IMR-90 (cell line): Measurements from ENCODE around the gene ADGRV1. TPM values are rescaled to one million over a fixed set of nuclear protein-coding genes. Genes with fewer than 3 reads are reported as not detected.

ENCODE experiments used
- ATAC-seq: fragments of 200-7000 bp; cut with Tn5 transposase; 2 replicates; pipeline ENCODE4 v1.9.1; 2020; ENCODE audit warnings: low read depth, mild to moderate bottlenecking, moderate library complexity
- BruUV-seq: library from RNA; stranded (reverse); fragments of 400-500 nt; replicated peaks from 2 replicates; lab custom pipeline; 2021; lab: Mats Ljungman, UMichigan
- CTCF ChIA-PET: fragments of 300-600 bp; formaldehyde crosslinking; extraction: SDS; loops from one replicate; lab custom pipeline; 2021; ENCODE audit warnings: antibody characterized with exemption; lab: Yijun Ruan, JAX
- POLR2A ChIA-PET: fragments of 300-600 bp; sonication (Branson Sonifier 250); formaldehyde crosslinking; loops from one replicate; lab custom pipeline; 2022; ENCODE audit warnings: antibody characterized with exemption; ENCODE audit not compliant: unreplicated experiment; lab: Charles Lee
- DNase-seq: peaks from one replicate; pipeline ENCODE4 v3.0.0; 2013
- H2AFZ ChIP-seq: replicated peaks from 2 replicates; pipeline ENCODE3; 2013; ENCODE audit warnings: low read length, mild to moderate bottlenecking; ENCODE audit not compliant: poor library complexity
- H2AK5ac ChIP-seq: 2 replicates; pipeline ENCODE4 v1.6.1; 2013; ENCODE audit warnings: low read depth, low read length, inconsistent platforms
- H2AK9ac ChIP-seq: replicated peaks from 2 replicates; pipeline ENCODE3; 2013; ENCODE audit warnings: mild to moderate bottlenecking, low read depth, low read length, moderate library complexity; ENCODE audit not compliant: poor library complexity
- H2BK120ac ChIP-seq: 2 replicates; pipeline ENCODE4 v1.6.1; 2013; ENCODE audit warnings: low read depth, low read length, inconsistent platforms
- H2BK15ac ChIP-seq: 3 replicates; pipeline ENCODE4 v1.6.1; 2013; ENCODE audit warnings: low read depth, low read length, inconsistent platforms
- H2BK20ac ChIP-seq: 2 replicates; pipeline ENCODE4 v1.6.1; 2013; ENCODE audit warnings: low read depth, mild to moderate bottlenecking, inconsistent platforms, low read length, moderate library complexity
- H2BK5ac ChIP-seq: 2 replicates; pipeline ENCODE4 v1.6.1; 2013; ENCODE audit warnings: mild to moderate bottlenecking, low read depth, low read length, inconsistent platforms; ENCODE audit not compliant: poor library complexity, severe bottlenecking
- H3K14ac ChIP-seq: replicated peaks from 2 replicates; pipeline ENCODE4 v1.6.1; 2013; ENCODE audit warnings: low read depth, low read length, inconsistent platforms
- H3K18ac ChIP-seq: 2 replicates; pipeline ENCODE4 v1.6.1; 2013; ENCODE audit warnings: low read depth, low read length, control low read depth
- H3K23ac ChIP-seq: 2 replicates; pipeline ENCODE4 v1.6.1; 2013; ENCODE audit warnings: low read depth, low read length, inconsistent platforms
- H3K27ac ChIP-seq: 2 replicates; pipeline ENCODE4 v1.5.1; 2013; ENCODE audit warnings: mild to moderate bottlenecking, control low read depth, low read length; ENCODE audit not compliant: insufficient read depth
- H3K27me3 ChIP-seq: 2 replicates; pipeline ENCODE4 v1.6.1; 2013; ENCODE audit warnings: low read length; ENCODE audit not compliant: control insufficient read depth, insufficient read depth
- H3K36me3 ChIP-seq: 2 replicates; pipeline ENCODE4 v1.6.1; 2013; ENCODE audit warnings: low read length, mixed read lengths; ENCODE audit not compliant: control insufficient read depth, insufficient read depth
- H3K4ac ChIP-seq: 2 replicates; pipeline ENCODE4 v1.6.1; 2013; ENCODE audit warnings: low read depth, low read length, inconsistent platforms
- H3K4me1 ChIP-seq: 2 replicates; pipeline ENCODE4 v1.6.1; 2013; ENCODE audit warnings: low read length, mixed read lengths; ENCODE audit not compliant: control insufficient read depth, insufficient read depth
- H3K4me2 ChIP-seq: 2 replicates; pipeline ENCODE4 v1.6.1; 2013; ENCODE audit warnings: low read depth, mild to moderate bottlenecking, control low read depth, low read length, moderate library complexity
- H3K4me3 ChIP-seq: 2 replicates; pipeline ENCODE4 v1.5.1; 2013; ENCODE audit warnings: low read depth, mild to moderate bottlenecking, control low read depth, low read length, moderate library complexity; ENCODE audit not compliant: insufficient read depth
- H3K56ac ChIP-seq: 2 replicates; pipeline ENCODE4 v1.6.1; 2013; ENCODE audit warnings: low read length, inconsistent platforms; ENCODE audit not compliant: insufficient read depth; ENCODE audit errors: extremely low read depth
- H3K79me1 ChIP-seq, 2 experiments: 2 replicates each; pipeline ENCODE4 v1.6.1; 2013; ENCODE audit warnings: low read length in 2 of 2, inconsistent platforms in 1 of 2, low read depth in 1 of 2
- H3K9ac ChIP-seq: 2 replicates; pipeline ENCODE4 v1.6.1; 2013; ENCODE audit warnings: low read depth, low read length, control low read depth
- H3K9me1 ChIP-seq: 2 replicates; pipeline ENCODE4 v1.6.1; 2013; ENCODE audit warnings: low read length, inconsistent platforms; ENCODE audit not compliant: insufficient read depth
- H3K9me3 ChIP-seq: 2 replicates; pipeline ENCODE4 v1.6.1; 2013; ENCODE audit warnings: low read length; ENCODE audit not compliant: control insufficient read depth, insufficient read depth
- H4K20me1 ChIP-seq: 2 replicates; pipeline ENCODE4 v1.6.1; 2013; ENCODE audit warnings: low read length, inconsistent platforms; ENCODE audit not compliant: insufficient read depth
- H4K5ac ChIP-seq: 2 replicates; pipeline ENCODE4 v1.6.1; 2013; ENCODE audit warnings: mild to moderate bottlenecking, low read depth, low read length, control low read depth
- H4K8ac ChIP-seq, 2 experiments: 2 replicates each; pipeline ENCODE4 v1.6.1; 2013; ENCODE audit warnings: low read depth in 2 of 2, low read length in 2 of 2, control low read depth in 1 of 2, inconsistent platforms in 1 of 2
- H4K91ac ChIP-seq: 2 replicates; pipeline ENCODE4 v1.6.1; 2013; ENCODE audit warnings: low read depth, low read length, inconsistent platforms; ENCODE audit not compliant: insufficient read depth
- MAFK ChIP-seq: IDR thresholded peaks from 2 replicates; pipeline ENCODE4 v1.6.1; 2012; ENCODE audit warnings: low read depth, low read length, improper control_type of control experiment
- WGBS, 2 experiments: methylation state at CpG; one replicate each; pipeline versions ENCODE4 v1.1.5 to v1.1.7; 2013; ENCODE audit warnings: missing lambda C conversion rate in 2 of 2; ENCODE audit not compliant: insufficient read length in 1 of 2; ENCODE audit errors: extremely low coverage in 2 of 2; 5-methylcytosine and 5-hydroxymethylcytosine counted together
- dilution Hi-C: fragments of 300-500 bp; cut with HindIII; formaldehyde crosslinking; loops from one replicate; pipeline ENCODE4 v1.14.3; 2018; ENCODE audit warnings: low sequenced_read_pairs; ENCODE audit not compliant: unreplicated experiment
- in situ Hi-C: fragments of 300-500 bp; cut with MboI; formaldehyde crosslinking; loops from 3 replicates; pipeline ENCODE4 v1.14.3; 2019; ENCODE audit warnings: low sequenced_read_pairs, inconsistent platforms, mixed read lengths
- intact Hi-C: fragments of 100-400 bp; cut with micrococcal nuclease; formaldehyde crosslinking; loops from 2 replicates; pipeline ENCODE4 v1.10.0; 2022
- polyA plus RNA-seq, 3 experiments: library from polyadenylated mRNA; depleted of rRNA; stranded (reverse); fragments of >200 nt; gene quantifications; 2 replicates each; pipeline ENCODE4 v1.2.3, GENCODE V29; 2012; ENCODE audit warnings: low replicate concordance in 1 of 3
- total RNA-seq: library from RNA; depleted of rRNA; stranded (reverse); fragments of >200 nt; gene quantifications from 2 replicates; pipeline ENCODE4 v1.2.3, GENCODE V29; 2012

The ADGRV1 gene
- total and polyA plus RNA-seq, 2 of the 4 experiments (the other 2 are of a cell fraction) = under 0.01 TPM; not detected in 1

- H2BK20ac ChIP-seq = no peak overlapping the region
- H3K18ac ChIP-seq = no peak overlapping the region
- peaks cover 8% of the 10 kb centered on the region; the same call in 1 of the 2 replicates for H3K9me1 ChIP-seq
- H4K5ac ChIP-seq = no peak overlapping the region
- no peak for DNase-seq
- no peak overlapping the region for H3K23ac ChIP-seq
- H2AFZ ChIP-seq = no peak overlapping the region
- no peak overlapping the region for H2BK5ac ChIP-seq
- no peaks in the 10 kb centered on the region for H3K79me1 ChIP-seq
- no peaks in the 10 kb centered on the region for H4K20me1 ChIP-seq
- H3K9me3 ChIP-seq = no peaks in the 10 kb centered on the region
- ATAC-seq = no peak
- WGBS, 2 experiments = no CpG with 5 or more reads among the region's 1 CpG
- H2AK5ac ChIP-seq = no peak overlapping the region; the same call in 1 of the 2 replicates
- H3K36me3 ChIP-seq = no peaks in the 10 kb centered on the region
- H4K91ac ChIP-seq = no peak overlapping the region
- H3K4ac ChIP-seq = no peak overlapping the region
- H4K8ac ChIP-seq = no peak overlapping the region
- in situ Hi-C loops = no loop called here
- no peaks in the 10 kb centered on the region for H3K27me3 ChIP-seq
- H2BK15ac ChIP-seq = no peak overlapping the region
- no peak overlapping the region for H3K9ac ChIP-seq
- H3K4me2 ChIP-seq = no peak overlapping the region
- H2AK9ac ChIP-seq = no peak overlapping the region
- intact Hi-C loops = no loop called here
- H3K4me1 ChIP-seq = peaks cover 5% of the 10 kb centered on the region
- CTCF ChIA-PET = no interaction called here
- dilution Hi-C loops = no loop called here
- POLR2A ChIA-PET = no interaction called here
- no peak overlapping the region for H3K56ac ChIP-seq
- H3K14ac ChIP-seq = no peak overlapping the region
- BruUV-seq = no TSS peak
- H2BK120ac ChIP-seq = no peak overlapping the region
- TF ChIP-seq MAFK = no peak
- no peak overlapping the region for H3K4me3 ChIP-seq
- no peak overlapping the region for H3K27ac ChIP-seq
Observed at GRCh38 chr5:91158011-91158410, 599.4 kb downstream of the ADGRV1 start.
